HG02870 (cell line): ENCODE data around the gene ZBTB21.

ENCODE experiments used
- ATAC-seq: cut with Tn5 transposase; IDR thresholded peaks from one replicate; pipeline ENCODE4 v1.9.1; 2021; ENCODE audit warnings: mild to moderate bottlenecking, moderate library complexity; ENCODE audit not compliant: unreplicated experiment

ZBTB21 gene

DNA sequence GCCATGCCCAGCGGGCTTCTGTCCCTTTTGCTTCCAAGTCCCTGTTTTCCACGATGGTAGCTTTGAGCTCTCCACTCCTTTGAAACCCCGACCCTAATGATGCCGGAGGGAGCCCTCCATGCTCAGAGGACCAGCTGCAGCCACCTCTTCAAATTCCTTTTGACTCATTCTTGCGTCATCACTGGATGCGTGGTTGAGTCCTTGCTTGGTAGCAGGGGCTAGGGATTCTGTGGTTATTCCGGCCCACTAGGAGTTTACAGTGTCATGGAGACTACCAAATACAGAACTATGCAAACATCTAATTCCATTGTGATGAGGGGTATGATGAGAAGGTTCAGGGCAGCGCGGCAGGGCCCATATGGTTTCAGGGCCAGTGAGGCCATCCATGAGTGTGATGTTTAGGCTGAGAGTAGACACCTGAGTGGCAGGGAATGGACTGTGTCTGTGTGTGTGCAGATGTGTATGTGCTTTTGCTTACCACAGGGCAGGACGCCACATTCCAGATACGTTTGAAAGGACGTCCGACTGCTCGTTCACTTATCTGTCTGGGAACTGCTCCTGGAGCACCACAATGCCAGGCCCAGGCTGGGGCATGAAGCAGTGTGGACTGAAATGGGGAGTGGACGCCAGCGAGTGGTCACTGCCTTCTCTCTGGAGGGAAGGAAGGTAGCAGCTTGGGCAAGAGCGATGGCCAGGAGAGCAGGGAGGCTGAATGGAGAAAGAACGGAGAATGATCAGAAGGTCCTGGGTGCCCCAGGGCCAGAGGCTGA lies 30.4 kb upstream of the ZBTB21 start:
- no peak for ATAC-seq

DNA sequence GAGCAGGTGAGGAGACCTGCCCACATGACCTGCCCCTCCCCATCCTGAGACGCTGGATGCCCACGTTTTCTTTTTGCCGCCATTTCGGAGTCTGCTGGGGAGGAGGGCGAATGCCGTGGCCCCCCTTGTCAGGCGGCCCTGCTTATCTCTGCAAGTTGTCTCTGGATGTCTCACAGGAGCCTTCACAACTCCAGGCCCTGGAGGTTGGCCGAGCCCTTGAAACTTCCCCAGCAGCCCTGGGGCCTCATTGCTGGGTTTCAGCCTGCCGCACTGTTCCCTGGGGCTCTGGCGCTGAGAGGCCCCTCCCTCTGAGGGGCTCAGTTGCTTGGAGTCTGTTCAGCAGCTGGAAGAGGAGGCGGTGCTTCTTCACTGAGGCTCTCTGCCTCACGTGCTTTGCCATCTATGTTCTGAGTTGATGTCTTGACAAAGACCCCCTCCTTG lies 29.8 kb upstream of the ZBTB21 start:
- no peak for ATAC-seq

GRCh38 chr21:42039470-42039901 lies 29.3 kb upstream of the ZBTB21 start:
- ATAC-seq: no peak

DNA sequence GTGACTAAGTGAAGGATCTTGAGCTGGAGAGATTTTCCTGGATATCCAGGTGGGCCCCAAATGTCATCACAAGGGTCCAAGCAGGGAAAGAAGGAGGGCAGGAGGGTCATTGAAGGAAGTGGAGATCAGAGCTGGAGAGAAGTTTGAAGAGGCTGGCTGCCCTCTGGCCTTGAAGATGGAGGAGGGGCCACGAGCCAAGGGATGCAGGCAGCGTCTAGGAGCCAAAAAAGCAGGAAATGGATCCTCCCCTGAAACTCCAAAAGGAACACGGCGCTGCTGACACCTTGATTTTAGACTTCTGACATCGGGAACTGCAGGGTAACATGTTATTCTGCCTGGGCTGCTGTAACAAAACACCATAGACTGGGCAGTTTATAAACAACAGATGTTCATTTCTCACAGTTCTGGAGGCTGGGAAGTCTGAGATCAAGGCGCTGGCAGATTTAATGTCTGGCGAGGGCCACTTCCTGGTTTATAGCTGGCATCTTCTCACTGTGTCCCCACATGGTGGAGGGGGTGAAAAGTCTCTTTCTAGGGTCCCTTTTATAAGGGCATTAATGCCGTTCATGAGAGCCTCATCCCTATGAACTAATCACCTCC lies 28.8 kb upstream of the ZBTB21 start:
- no peak for ATAC-seq

DNA sequence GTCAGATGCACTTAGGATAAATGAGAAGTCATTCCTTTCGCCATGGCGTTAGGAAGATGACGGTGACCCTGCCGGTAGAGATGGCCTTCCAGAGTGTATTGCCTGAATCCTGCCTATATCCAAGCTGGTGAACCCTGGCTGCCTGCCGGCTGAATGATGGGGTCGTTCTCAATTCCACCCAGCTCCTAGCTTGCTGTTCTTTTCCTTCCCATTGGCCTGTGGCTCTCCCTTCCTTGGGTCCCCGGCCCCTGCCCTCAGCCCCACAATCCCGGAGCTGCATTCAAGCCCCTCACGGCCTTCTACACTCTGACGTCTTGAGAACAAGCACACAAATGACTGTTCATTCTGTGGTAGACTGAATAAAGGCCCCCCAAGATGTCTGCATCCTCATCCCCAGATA lies 28.2 kb upstream of the ZBTB21 start:
- ATAC-seq: no peak

DNA sequence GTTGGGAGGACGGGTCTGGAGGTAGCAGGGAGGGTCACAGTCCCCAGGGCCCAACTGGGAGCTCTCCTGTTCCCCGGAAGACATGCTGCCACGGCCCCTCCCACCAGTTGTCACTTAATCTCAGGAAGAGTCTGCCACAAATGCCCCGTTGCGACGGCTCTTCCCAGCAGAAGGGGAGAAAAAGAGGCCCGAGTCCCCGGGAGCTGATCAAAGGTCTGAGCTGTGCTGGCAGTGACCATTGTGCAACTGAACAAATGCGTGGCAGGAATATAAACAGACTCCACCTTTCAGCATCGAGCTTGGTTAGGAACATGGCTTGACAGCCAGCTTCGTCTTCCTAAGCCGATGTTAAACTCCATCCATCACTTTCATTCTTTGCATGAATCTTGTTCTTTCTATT lies 27.8 kb upstream of the ZBTB21 start:
- no peak for ATAC-seq

- ATAC-seq: no peak
These were observed 27.4 kb upstream of the ZBTB21 start for GRCh38 chr21:42037516-42037915.

GRCh38 chr21:42036313-42036712 lies 26.2 kb upstream of the ZBTB21 start:
- ATAC-seq: no peak

DNA sequence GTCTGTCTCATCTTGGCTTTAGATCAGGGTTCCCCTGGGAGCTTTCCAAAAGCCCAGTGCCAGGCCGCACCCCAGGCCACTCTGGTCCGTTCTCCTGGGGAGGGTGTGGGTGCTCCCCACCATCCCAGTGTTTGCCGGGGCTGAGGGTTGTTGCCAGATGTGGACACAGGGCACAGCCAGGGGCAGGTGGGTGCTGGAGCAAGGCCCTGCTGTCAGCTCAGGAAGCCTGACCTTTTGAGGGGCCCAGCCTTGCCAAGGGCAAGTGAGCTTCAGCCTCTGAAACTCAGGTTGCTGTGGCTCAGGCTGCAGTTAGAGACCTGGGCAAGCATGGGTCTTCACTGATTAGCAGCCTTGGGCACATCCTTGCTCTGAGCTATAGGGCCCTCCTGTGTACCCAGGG lies 22.8 kb upstream of the ZBTB21 start:
- no peak for ATAC-seq

GRCh38 chr21:42032266-42032665 lies 22.1 kb upstream of the ZBTB21 start:
- no peak for ATAC-seq

DNA sequence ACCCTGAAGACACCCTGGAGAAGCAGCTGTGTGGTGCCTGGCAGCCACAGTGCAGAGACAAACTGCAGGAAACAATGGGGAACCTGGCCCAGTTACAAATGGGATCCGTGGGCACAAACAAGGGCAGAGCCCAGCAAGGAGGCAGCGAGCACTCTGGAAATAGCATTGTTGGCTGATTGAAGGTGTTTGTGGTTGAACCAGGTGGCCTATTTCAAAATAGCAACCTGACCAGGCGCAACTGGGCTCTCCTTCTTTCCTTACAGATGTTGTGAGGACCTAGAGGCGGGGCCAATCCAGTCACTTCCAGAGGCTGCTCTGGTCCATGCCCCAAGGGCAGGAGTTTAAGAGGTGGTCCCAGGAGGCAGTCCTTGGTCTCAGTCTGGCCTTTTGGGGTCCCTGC lies 21.7 kb upstream of the ZBTB21 start:
- ATAC-seq: no peak

DNA sequence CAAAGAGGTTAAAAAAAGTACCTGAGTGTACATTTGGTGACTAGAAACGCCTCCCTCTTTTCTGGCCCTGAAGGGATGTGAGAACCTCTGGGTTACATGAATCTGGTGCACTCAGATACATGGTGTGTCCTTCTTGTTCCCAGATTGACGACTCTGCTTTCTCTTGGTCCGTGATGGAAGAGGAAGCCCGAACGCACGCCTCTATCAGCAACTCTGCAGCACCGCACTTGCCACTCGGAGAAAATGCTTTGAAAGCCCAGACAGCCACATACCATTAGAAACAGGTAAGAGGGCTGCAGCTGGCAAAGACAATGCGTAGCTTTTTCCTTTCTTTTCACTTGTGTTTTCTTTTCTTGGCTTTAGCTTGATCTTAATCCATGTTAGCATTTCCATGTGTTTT lies 21.1 kb upstream of the ZBTB21 start:
- ATAC-seq: no peak

- ATAC-seq: no peak
These were observed 20.2 kb upstream of the ZBTB21 start for GRCh38 chr21:42030311-42030710.

DNA sequence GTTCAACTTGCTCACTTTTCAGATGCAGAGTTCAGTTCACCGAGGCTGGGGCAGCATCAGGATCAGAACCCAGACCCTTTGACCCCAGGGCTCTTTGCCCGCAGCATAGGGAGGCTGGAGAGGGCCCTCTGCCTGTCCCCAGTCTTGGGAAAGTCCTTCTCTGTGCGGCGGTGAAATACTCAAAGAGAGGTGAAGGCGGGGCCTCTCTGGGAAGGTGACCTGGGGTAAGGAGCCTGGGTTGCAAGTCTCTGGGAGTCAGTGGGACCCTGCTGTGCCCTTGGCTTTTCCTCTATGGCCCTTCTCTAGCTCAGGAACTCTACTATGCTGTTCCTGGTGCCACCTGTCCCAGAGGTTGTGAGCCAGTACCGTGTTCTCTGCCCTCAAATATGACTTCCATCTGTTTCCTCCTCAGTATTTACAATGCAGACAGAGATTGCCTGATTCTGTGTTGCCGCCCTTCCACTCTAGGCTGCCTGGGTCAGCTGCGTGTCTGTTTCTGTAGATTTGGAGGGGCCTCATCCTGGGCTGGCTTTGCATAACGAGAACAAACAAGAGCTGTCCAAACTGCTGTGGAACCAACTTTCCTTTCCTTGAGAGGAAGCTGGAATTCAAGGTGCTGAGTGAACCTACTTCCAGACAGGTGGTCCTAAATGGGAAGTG lies 18.7 kb upstream of the ZBTB21 start:
- ATAC-seq: no peak

GRCh38 chr21:42027822-42028765 lies 17.9 kb upstream of the ZBTB21 start:
- no peak for ATAC-seq

GRCh38 chr21:42027085-42027821 lies 17.1 kb upstream of the ZBTB21 start:
- ATAC-seq: no peak

DNA sequence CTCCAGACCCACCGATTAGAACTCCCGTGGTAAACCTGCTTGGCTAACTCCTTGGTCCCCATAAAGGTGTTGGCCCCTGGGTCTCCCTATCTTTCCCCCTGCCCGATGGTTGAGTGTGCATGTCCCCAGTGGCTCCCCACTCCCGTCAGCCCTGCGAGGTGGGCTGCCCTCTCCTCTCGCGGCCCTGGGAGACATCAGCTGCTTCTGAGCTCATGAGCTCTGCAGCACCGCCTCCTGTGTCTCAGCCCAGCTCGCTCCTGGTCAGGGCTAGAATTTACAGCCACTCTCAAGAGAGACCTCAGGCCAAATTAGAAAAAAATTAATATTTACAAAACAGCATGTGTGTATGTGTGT lies 15.9 kb upstream of the ZBTB21 start:
- ATAC-seq: no peak

DNA sequence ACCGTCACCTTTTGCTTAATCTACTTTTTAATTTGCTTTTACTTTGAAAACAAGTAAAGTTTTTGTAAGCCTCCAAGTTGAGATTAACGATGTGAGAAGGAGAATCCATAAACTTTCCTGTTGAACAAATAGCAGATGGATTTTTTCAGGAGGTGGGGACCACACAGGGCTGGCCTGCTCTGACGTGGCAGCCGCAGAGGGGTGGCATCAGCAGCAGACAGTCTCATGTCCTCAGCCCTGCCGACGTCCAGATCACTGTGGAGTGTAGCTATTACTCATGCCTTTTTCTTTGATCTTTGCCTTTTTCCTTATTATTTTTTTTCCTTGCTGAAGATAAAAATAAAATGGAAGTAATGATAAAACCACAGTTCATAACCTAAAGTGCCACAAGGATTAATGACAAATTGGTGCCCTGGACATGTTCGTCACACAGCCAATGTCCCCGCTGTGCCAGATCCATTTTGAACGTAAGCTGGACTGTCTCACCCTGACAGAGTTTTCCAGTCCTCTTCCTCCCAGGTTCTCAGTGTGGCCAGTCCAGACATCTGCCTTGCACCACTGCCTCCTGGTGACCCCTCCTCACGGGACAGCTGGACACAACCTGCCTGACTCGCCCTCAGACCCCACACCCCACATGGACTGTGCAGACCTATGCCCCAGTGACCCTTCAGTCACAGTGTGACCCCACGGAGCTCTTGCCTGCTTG lies 15.4 kb upstream of the ZBTB21 start:
- ATAC-seq: no peak

- no peak for ATAC-seq
These were observed 12.7 kb upstream of the ZBTB21 start for GRCh38 chr21:42022906-42023305.

- no peak for ATAC-seq
These were observed 11.9 kb upstream of the ZBTB21 start for GRCh38 chr21:42022091-42022430.
